Neural cell (in vitro differentiated cells): Measurements from ENCODE around the gene H2AZ2. TPM values are rescaled to one million over a fixed set of nuclear protein-coding genes. Genes with fewer than 3 reads are reported as not detected.

Experiments used
- H2AFZ ChIP-seq: fragments of 200-600, 300-800 bp; sonication (generic), shearing (Covaris generic); 2 replicates; pipeline ENCODE4 v1.6.0; 2014; ENCODE audit warnings: low read depth, mild to moderate bottlenecking, antibody characterized with exemption, low read length, moderate library complexity
- H3F3A ChIP-seq: fragments of 200-600 bp; shearing (Covaris generic); 2 replicates; pipeline ENCODE4 v1.6.1; 2016; ENCODE audit warnings: mild to moderate bottlenecking, moderate library complexity, mixed read lengths, antibody characterized with exemption, low read length; ENCODE audit not compliant: insufficient read depth, poor library complexity, severe bottlenecking
- H3K27ac ChIP-seq: fragments of 200-600, 300-800 bp; sonication (generic), shearing (Covaris generic); 2 replicates; pipeline ENCODE4 v1.5.1; 2014; ENCODE audit warnings: mild to moderate bottlenecking, low read length, moderate library complexity
- H3K27me3 ChIP-seq: fragments of 300-800, 200-600 bp; sonication (generic), shearing (Covaris generic); 2 replicates; pipeline ENCODE4 v1.6.0; 2014; ENCODE audit warnings: mild to moderate bottlenecking, low read depth, low read length, moderate library complexity; ENCODE audit not compliant: insufficient read depth
- H3K36me3 ChIP-seq: fragments of 300-800, 200-600 bp; sonication (generic), shearing (Covaris generic); 2 replicates; pipeline ENCODE4 v1.5.1; 2014; ENCODE audit warnings: mild to moderate bottlenecking, antibody characterized with exemption, low read length, moderate library complexity; ENCODE audit not compliant: insufficient read depth
- H3K4me2 ChIP-seq: fragments of 300-800, 200-600 bp; sonication (generic), shearing (Covaris generic); 2 replicates; pipeline ENCODE4 v1.6.0; 2014; ENCODE audit warnings: mild to moderate bottlenecking, low read length
- H3K4me3 ChIP-seq: fragments of 300-800, 200-600 bp; sonication (generic), shearing (Covaris generic); 2 replicates; pipeline ENCODE4 v1.5.1; 2014; ENCODE audit warnings: mild to moderate bottlenecking, low read length, moderate library complexity
- H3K79me2 ChIP-seq: fragments of 200-600 bp; shearing (Covaris generic); replicated peaks from 2 replicates; pipeline ENCODE4 v1.6.0; 2014; ENCODE audit warnings: mild to moderate bottlenecking, low read length, moderate library complexity; ENCODE audit not compliant: insufficient read depth
- H3K9ac ChIP-seq: fragments of 300-800, 200-600 bp; sonication (generic), shearing (Covaris generic); 2 replicates; pipeline ENCODE4 v1.6.1; 2016; ENCODE audit warnings: mild to moderate bottlenecking, low read length, mixed read lengths
- H3K9me2 ChIP-seq: fragments of 200-600 bp; shearing (Covaris generic); 2 replicates; pipeline ENCODE4 v1.6.1; 2016; ENCODE audit warnings: mild to moderate bottlenecking, low read length, mixed read lengths; ENCODE audit not compliant: insufficient read depth
- H3K9me3 ChIP-seq: fragments of 200-600, 300-800 bp; sonication (generic), shearing (Covaris generic); 2 replicates; pipeline ENCODE4 v1.6.1; 2016; ENCODE audit warnings: mild to moderate bottlenecking, mixed run types, low read length, moderate library complexity, mixed read lengths
- H4K20me1 ChIP-seq: fragments of 200-600 bp; shearing (Covaris generic); 2 replicates; pipeline ENCODE4 v1.6.1; 2016; ENCODE audit warnings: mild to moderate bottlenecking, mixed run types; ENCODE audit not compliant: insufficient read depth
- EP300 ChIP-seq: fragments of 450-650 bp; conservative IDR thresholded peaks from 2 replicates; pipeline ENCODE4 v1.6.1; 2014; ENCODE audit warnings: antibody characterized with exemption, mild to moderate bottlenecking, moderate library complexity; ENCODE audit not compliant: poor library complexity, severe bottlenecking
- EZH2 ChIP-seq: fragments of 200-600, 300-800 bp; shearing (Covaris generic), sonication (generic); IDR thresholded peaks from 2 replicates; pipeline ENCODE4 v1.6.1; 2014; ENCODE audit warnings: antibody characterized with exemption, low read length, borderline replicate concordance, mild to moderate bottlenecking; ENCODE audit not compliant: insufficient read depth, poor library complexity, severe bottlenecking
- MXI1 ChIP-seq: fragments of 450-650 bp; conservative IDR thresholded peaks from 2 replicates; pipeline ENCODE4 v1.6.1; 2014; ENCODE audit warnings: antibody characterized with exemption, mild to moderate bottlenecking; ENCODE audit not compliant: poor library complexity, severe bottlenecking
- POLR2AphosphoS5 ChIP-seq: IDR thresholded peaks from 2 replicates; pipeline ENCODE4 v1.6.1; 2012
- RAD21 ChIP-seq: fragments of 450-650 bp; conservative IDR thresholded peaks from 2 replicates; pipeline ENCODE4 v1.6.1; 2014; ENCODE audit warnings: antibody characterized with exemption, mild to moderate bottlenecking, moderate library complexity
- SMC3 ChIP-seq: fragments of 450-650 bp; conservative IDR thresholded peaks from 2 replicates; pipeline ENCODE4 v1.6.1; 2014; ENCODE audit warnings: antibody characterized with exemption, mild to moderate bottlenecking, moderate library complexity; ENCODE audit not compliant: poor library complexity
- TAF1 ChIP-seq: IDR thresholded peaks from 2 replicates; pipeline ENCODE4 v1.6.1; 2012; ENCODE audit warnings: low read depth
- polyA plus RNA-seq: library from polyadenylated mRNA; depleted of rRNA; stranded (reverse); fragments of >200 nt; gene quantifications from 2 replicates; pipeline ENCODE4 v1.2.3, GENCODE V29; 2014
- TF ChIP-seq, protein P1 (sequence below): IDR thresholded peaks from 2 replicates; pipeline ENCODE4 v1.6.1; 2012; ENCODE audit warnings: borderline replicate concordance
- TF ChIP-seq, protein P2 (sequence below): fragments of 450-650 bp; IDR thresholded peaks from 2 replicates; pipeline ENCODE4 v1.5.1; 2014; ENCODE audit warnings: antibody characterized with exemption, mild to moderate bottlenecking, moderate library complexity; ENCODE audit not compliant: poor library complexity, severe bottlenecking

Gene H2AZ2
- polyA plus RNA-seq, 1 donor from 2014 or later, result 152 TPM

DNA sequence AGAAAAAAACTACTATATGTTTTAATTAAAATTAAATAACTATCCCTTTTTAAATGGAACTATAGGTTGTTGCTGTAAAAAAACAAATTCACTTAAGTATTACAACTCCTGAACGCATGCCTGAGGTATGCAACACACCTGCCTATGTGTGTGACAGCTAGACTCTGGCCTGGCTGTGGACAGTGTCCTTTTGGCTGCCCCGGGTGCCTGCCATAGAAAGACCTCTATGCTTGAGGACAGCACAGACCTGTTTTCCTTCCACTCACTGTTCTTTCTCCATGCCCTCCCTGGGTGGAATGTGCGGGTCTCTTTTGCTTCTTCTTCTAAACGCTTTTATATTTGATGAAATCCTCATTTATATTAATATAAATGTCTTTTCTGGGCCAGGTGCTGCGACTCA is 57.9 kb downstream of the H2AZ2 start:
- no peak overlapping the region for H3K4me3 ChIP-seq
- no peaks in the 10 kb centered on the region for H3K27me3 ChIP-seq
- no peaks in the 10 kb centered on the region for H4K20me1 ChIP-seq
- no peak overlapping the region for H3K27ac ChIP-seq
- no peak overlapping the region for H3K4me2 ChIP-seq
- H3K9me3 ChIP-seq, result no peaks in the 10 kb centered on the region
- H2AFZ ChIP-seq, result no peak overlapping the region
- TF ChIP-seq EP300 (no peak), POLR2AphosphoS5 (no peak), TAF1 (no peak), EZH2 (no peak), MXI1 (no peak), SMC3 (no peak), RAD21 (no peak)
- TF ChIP-seq, protein P1, sequence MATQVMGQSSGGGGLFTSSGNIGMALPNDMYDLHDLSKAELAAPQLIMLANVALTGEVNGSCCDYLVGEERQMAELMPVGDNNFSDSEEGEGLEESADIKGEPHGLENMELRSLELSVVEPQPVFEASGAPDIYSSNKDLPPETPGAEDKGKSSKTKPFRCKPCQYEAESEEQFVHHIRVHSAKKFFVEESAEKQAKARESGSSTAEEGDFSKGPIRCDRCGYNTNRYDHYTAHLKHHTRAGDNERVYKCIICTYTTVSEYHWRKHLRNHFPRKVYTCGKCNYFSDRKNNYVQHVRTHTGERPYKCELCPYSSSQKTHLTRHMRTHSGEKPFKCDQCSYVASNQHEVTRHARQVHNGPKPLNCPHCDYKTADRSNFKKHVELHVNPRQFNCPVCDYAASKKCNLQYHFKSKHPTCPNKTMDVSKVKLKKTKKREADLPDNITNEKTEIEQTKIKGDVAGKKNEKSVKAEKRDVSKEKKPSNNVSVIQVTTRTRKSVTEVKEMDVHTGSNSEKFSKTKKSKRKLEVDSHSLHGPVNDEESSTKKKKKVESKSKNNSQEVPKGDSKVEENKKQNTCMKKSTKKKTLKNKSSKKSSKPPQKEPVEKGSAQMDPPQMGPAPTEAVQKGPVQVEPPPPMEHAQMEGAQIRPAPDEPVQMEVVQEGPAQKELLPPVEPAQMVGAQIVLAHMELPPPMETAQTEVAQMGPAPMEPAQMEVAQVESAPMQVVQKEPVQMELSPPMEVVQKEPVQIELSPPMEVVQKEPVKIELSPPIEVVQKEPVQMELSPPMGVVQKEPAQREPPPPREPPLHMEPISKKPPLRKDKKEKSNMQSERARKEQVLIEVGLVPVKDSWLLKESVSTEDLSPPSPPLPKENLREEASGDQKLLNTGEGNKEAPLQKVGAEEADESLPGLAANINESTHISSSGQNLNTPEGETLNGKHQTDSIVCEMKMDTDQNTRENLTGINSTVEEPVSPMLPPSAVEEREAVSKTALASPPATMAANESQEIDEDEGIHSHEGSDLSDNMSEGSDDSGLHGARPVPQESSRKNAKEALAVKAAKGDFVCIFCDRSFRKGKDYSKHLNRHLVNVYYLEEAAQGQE, result no peak
- TF ChIP-seq, protein P2, sequence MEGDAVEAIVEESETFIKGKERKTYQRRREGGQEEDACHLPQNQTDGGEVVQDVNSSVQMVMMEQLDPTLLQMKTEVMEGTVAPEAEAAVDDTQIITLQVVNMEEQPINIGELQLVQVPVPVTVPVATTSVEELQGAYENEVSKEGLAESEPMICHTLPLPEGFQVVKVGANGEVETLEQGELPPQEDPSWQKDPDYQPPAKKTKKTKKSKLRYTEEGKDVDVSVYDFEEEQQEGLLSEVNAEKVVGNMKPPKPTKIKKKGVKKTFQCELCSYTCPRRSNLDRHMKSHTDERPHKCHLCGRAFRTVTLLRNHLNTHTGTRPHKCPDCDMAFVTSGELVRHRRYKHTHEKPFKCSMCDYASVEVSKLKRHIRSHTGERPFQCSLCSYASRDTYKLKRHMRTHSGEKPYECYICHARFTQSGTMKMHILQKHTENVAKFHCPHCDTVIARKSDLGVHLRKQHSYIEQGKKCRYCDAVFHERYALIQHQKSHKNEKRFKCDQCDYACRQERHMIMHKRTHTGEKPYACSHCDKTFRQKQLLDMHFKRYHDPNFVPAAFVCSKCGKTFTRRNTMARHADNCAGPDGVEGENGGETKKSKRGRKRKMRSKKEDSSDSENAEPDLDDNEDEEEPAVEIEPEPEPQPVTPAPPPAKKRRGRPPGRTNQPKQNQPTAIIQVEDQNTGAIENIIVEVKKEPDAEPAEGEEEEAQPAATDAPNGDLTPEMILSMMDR, result no peak
- no peaks in the 10 kb centered on the region for H3K79me2 ChIP-seq
- no peaks in the 10 kb centered on the region for H3F3A ChIP-seq
- H3K36me3 ChIP-seq, result no peaks in the 10 kb centered on the region
- no peaks in the 10 kb centered on the region for H3K9me2 ChIP-seq
- no peak overlapping the region for H3K9ac ChIP-seq

DNA sequence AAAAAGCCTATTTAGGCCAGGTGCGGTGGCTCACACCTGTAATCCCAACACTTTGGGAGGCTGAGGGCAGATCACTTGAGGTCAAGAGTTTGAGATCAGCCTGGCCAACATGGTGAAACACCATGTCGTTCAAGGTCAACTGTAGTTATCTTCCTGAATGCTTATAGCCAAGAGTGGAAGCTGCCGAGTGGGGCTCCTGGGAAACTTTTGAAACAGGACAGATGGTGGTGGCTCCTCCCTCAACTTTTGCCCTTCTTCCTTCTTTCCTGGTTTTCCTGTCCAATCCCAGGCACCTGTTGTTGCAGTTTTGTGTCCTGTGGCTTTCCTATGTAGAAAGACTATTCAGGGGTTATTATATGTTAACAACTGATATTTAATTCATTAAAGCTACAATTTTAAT is 60.1 kb downstream of the H2AZ2 start:
- Histone ChIP-seq H2AFZ (no peak overlapping the region), H4K20me1 (no peaks in the 10 kb centered on the region), H3K9me2 (no peaks in the 10 kb centered on the region), H3K36me3 (no peaks in the 10 kb centered on the region), H3K4me2 (no peak overlapping the region), H3K4me3 (no peak overlapping the region), H3K27ac (no peak overlapping the region), H3K27me3 (no peaks in the 10 kb centered on the region), H3K79me2 (no peaks in the 10 kb centered on the region), H3K9ac (no peak overlapping the region), H3F3A (no peaks in the 10 kb centered on the region), H3K9me3 (no peaks in the 10 kb centered on the region)
- TF ChIP-seq RAD21 (no peak), EZH2 (no peak), POLR2AphosphoS5 (no peak), TAF1 (no peak), SMC3 (no peak), EP300 (no peak)
- TF ChIP-seq, protein P2, result no peak
- TF ChIP-seq, protein P1, result no peak
